OCI-LY3 (cell line): ENCODE data around the gene SH3RF3.

Experiments
- H2AFZ ChIP-seq: fragments of 200-600, 300-600 bp; shearing (Covaris generic); 2 replicates; pipeline ENCODE4 v1.6.0; 2014; ENCODE audit warnings: antibody characterized with exemption, low read depth, low read length
- H3K27ac ChIP-seq: fragments of 200-600, 300-600 bp; sonication (generic); 2 replicates; pipeline ENCODE4 v1.5.1; 2014; ENCODE audit warnings: mild to moderate bottlenecking, low read length, moderate library complexity, mixed read lengths
- H3K27me3 ChIP-seq: fragments of 200-600, 300-600 bp; sonication (generic); 2 replicates; pipeline ENCODE4 v1.6.1; 2014; ENCODE audit warnings: low read depth, low read length, mixed read lengths
- H3K36me3 ChIP-seq: fragments of 200-600, 300-600 bp; sonication (generic); replicated peaks from 2 replicates; pipeline ENCODE3; 2014; ENCODE audit warnings: low read depth, low read length, mixed read lengths
- H3K4me1 ChIP-seq: fragments of 300-600, 200-600 bp; sonication (generic); 2 replicates; pipeline ENCODE4 v1.6.1; 2014; ENCODE audit warnings: low read length, mixed read lengths
- H3K4me2 ChIP-seq: fragments of 200-600, 300-600 bp; sonication (generic); 2 replicates; pipeline ENCODE4 v1.6.1; 2014; ENCODE audit warnings: low read length, mixed read lengths
- H3K4me3 ChIP-seq: fragments of 300-600, 200-600 bp; sonication (generic); 2 replicates; pipeline ENCODE4 v1.5.1; 2014; ENCODE audit warnings: antibody characterized with exemption, mild to moderate bottlenecking, low read length, moderate library complexity
- H3K79me2 ChIP-seq: fragments of 300-600, 200-600 bp; shearing (Covaris generic); 2 replicates; pipeline ENCODE4 v1.6.1; 2014; ENCODE audit warnings: mild to moderate bottlenecking, low read length, mixed read lengths
- H3K9ac ChIP-seq: fragments of 300-600, 200-600 bp; shearing (Covaris generic); 2 replicates; pipeline ENCODE4 v1.6.0; 2014; ENCODE audit warnings: mild to moderate bottlenecking, low read length, moderate library complexity
- H3K9me3 ChIP-seq: fragments of 200-600, 300-600 bp; shearing (Covaris generic); 2 replicates; pipeline ENCODE4 v1.6.1; 2014; ENCODE audit warnings: low read length, mixed read lengths; ENCODE audit not compliant: insufficient read depth
- H4K20me1 ChIP-seq: fragments of 200-600, 300-600 bp; sonication (generic); 2 replicates; pipeline ENCODE4 v1.6.1; 2016; ENCODE audit warnings: low read length, mixed read lengths; ENCODE audit not compliant: insufficient read depth
- CTCF ChIP-seq: fragments of 200-600, 300-600 bp; sonication (generic); IDR thresholded peaks from 2 replicates; pipeline ENCODE4 v1.5.1; 2014; ENCODE audit warnings: antibody characterized with exemption, low read length, low read depth
- EZH2phosphoT487 ChIP-seq: fragments of 200-600 bp; shearing (Covaris generic); IDR thresholded peaks from 2 replicates; pipeline ENCODE4 v1.6.1; 2018; ENCODE audit warnings: antibody characterized with exemption, mixed run types, low read depth

Gene SH3RF3

DNA sequence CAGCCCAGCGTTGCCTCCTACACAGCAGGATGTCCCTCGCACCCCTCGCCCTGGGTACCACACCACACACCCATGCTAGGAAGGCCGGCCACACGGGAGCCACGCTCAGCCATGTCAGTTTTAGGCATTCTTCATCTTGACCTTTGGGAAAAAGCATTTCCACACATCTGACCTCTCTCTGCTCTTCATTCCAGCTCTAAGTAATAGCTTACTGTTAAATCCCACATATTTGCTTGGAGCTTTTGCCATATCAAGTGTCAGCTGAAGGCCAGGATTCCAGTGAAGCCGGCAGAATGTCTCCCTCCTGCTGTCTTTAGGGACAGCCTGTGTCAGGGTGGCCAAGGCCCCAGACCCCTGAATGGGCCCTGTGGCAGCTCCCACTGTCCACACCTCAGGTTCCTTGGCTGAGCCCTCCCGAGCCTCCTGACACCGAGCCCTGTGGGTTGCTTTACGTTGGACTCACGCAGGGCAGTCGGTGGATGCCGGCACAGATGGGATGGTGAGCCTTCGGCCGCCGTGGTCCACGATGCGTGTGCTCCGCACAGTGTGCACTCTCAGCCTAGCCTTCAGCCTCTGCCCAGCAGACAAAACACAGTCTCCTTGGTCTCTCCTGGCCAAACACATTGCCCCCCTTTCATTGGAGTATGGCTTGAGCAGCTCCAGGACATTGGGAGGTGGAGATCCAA lies 282.8 kb downstream of the SH3RF3 start:
- no peaks in the 10 kb centered on the region for H4K20me1 ChIP-seq
- no peaks in the 10 kb centered on the region for H3K4me1 ChIP-seq
- no peak overlapping the region for H3K9ac ChIP-seq
- 0 out of 2 replicates have a peak, but pooled peaks cover 4% of the 10 kb centered on the region for H3K27me3 ChIP-seq
- TF ChIP-seq EZH2phosphoT487 = no peak
- TF ChIP-seq CTCF = no peak
- H2AFZ ChIP-seq = no peak overlapping the region
- H3K9me3 ChIP-seq = no peaks in the 10 kb centered on the region
- H3K79me2 ChIP-seq = no peaks in the 10 kb centered on the region
- no peak overlapping the region for H3K4me3 ChIP-seq
- H3K36me3 ChIP-seq = no peaks in the 10 kb centered on the region
- no peak overlapping the region for H3K4me2 ChIP-seq
- no peak overlapping the region for H3K27ac ChIP-seq

DNA sequence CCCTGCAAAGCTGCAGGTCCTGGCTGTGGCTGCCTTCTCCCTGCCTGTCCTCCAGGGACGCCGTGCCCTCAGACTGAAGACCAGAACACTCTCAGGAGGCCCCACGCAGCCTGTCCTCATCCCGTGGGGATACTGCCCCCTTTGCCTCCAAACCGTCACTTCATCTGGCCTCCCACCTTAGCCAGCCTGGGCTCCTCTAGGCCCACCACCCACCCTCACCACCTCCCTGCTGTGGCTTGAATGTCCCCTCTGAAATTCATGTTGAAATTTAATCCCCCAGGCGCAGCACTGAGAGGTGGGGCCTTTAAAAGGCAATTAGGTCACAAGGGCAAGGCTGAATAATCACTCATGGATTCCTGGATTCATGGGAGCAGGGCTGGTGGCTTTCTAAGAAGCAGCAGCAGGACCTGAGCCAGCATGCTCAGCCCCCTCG lies 286.6 kb downstream of the SH3RF3 start:
- no peaks in the 10 kb centered on the region for H3K9me3 ChIP-seq
- H3K4me3 ChIP-seq = no peak overlapping the region
- peaks cover 6% of the 10 kb centered on the region; the same call in 1 of the 2 replicates for H3K27me3 ChIP-seq
- H3K27ac ChIP-seq = no peak overlapping the region
- no peak overlapping the region for H3K9ac ChIP-seq
- no peak overlapping the region for H2AFZ ChIP-seq
- H3K4me1 ChIP-seq = no peaks in the 10 kb centered on the region
- no peaks in the 10 kb centered on the region for H4K20me1 ChIP-seq
- H3K79me2 ChIP-seq = no peaks in the 10 kb centered on the region
- no peak overlapping the region for H3K4me2 ChIP-seq
- TF ChIP-seq CTCF = no peak
- no peak for TF ChIP-seq EZH2phosphoT487
- H3K36me3 ChIP-seq = no peaks in the 10 kb centered on the region

DNA sequence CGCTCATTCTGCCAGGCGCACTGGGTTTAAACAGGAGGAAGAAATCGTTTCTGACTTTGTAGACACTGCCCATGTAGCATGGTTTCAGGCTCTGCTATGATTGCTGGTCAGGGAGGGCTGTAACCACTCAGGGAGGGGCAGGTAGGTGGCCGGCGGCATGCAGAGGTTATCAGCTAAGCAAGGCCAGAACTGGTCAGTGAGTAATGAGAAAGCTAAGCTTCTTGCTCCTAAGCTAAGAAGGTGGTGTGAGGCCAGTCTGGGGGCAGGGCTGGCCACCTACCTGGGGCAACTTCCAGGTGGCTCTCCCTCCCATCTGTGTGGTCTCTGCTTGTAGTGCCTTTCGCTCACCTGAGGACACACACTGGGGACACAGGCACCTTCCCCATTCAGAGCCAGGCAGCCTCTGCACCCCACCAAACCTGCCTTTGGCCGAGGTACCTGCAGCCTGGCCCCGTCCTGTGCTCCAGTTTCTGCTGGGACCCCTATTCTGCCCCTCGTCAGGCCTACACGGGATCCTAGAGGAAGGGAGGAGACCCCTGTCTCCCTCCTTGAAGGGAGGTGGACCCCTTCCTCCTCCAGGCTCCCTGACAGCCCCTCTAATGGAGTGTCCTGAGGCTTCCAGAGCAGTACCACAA lies 288.8 kb downstream of the SH3RF3 start:
- Histone ChIP-seq H2AFZ (no peak overlapping the region), H3K4me3 (no peak overlapping the region), H3K36me3 (no peaks in the 10 kb centered on the region), H3K9me3 (no peaks in the 10 kb centered on the region), H3K27ac (no peak overlapping the region), H3K9ac (no peak overlapping the region), H3K4me1 (no peaks in the 10 kb centered on the region), H3K4me2 (no peak overlapping the region), H3K27me3 (peaks cover 6% of the 10 kb centered on the region; the same call in 1 of the 2 replicates), H3K79me2 (no peaks in the 10 kb centered on the region), H4K20me1 (no peaks in the 10 kb centered on the region)
- no peak for TF ChIP-seq CTCF
- TF ChIP-seq EZH2phosphoT487 = no peak

DNA sequence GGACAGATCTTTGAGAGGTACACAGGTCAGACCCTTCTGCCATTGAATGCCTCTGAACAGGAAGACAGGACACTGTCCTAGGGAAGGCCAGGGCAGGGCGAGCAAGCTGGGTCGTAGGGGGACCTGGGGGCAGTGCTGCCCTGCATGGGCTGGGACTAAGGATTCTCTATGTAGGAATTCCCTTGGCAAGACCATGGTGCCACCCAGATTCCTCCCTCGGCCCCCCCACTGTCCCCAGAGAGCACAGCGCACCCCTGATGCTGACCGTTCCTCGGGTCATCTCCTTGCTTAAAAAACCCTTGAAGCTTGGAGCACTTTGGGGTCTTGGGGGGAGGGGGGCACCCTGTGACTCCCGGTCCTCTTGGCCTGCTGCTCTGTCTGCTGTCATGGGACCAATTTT lies 289.7 kb downstream of the SH3RF3 start:
- Histone ChIP-seq H2AFZ (no peak overlapping the region), H4K20me1 (no peaks in the 10 kb centered on the region), H3K4me2 (no peak overlapping the region), H3K9ac (no peak overlapping the region), H3K4me1 (no peaks in the 10 kb centered on the region), H3K36me3 (no peaks in the 10 kb centered on the region), H3K9me3 (no peaks in the 10 kb centered on the region), H3K27me3 (peaks cover 6% of the 10 kb centered on the region; the same call in 1 of the 2 replicates), H3K4me3 (no peak overlapping the region), H3K27ac (no peak overlapping the region), H3K79me2 (no peaks in the 10 kb centered on the region)
- no peak for TF ChIP-seq EZH2phosphoT487
- no peak for TF ChIP-seq CTCF
